Measurements from ENCODE around the gene EFNB2. TPM values are rescaled to one million over a fixed set of nuclear protein-coding genes. Genes with fewer than 3 reads are reported as not detected.
A peak's percentile ranks its signal among the peaks of the same experiment; 100 is the strongest.

The EFNB2 gene
- total and polyA plus RNA-seq, 5 donors = 9.6 to 19.4 (median 13.6) TPM

DNA sequence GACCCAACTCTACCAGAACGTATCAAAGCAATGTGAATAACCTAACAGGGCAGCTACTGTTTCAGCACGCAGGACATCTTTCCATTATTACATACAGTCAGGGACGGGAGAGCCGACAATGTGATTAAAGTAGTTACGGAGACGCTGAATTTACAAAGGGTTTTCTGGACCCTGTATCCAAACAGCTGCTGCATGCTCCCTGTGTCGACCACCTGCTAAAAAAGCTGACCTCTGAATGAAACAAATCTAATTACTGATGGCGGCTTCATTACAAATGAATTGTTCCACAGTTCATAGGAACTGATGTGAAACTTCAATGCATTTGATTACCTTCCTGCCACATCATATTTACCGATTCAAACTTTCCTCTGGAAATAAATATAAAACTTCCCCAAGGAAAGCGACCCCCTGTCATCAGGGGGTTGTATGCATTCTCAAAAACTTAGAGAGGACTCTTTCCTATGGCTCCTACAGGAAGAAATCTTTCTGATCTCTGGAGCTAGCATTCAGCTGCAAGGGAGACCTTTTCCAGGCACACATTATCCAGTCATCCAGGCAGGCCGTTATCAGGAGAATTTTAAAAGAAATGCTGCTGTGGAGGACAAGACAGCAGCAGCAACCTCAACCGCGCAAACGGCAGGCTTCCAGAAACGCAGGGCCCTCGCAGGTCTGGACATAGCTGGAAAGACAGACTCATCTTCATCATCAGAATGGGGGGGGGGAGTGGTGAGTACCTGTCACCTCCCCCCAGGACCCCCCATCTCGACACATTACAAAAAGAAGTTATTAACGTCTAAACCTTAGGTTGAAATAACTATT is 3.1 kb downstream of the EFNB2 start:
- intact Hi-C loops (cut with DNase I) = loop anchor here in 2 of 4 donors (10.0 kb wide), 2 partner anchors 592 to 1958 kb away; no protein-coding TSS in a partner anchor
- H3K27me3 ChIP-seq (ENCODE audit: control insufficient read depth, insufficient read depth) = no peaks in the 10 kb centered on the region
- WGBS = 32% methylated on average over 18 of the region's 18 CpGs
- peaks cover 2% of the 10 kb centered on the region for H3K4me1 ChIP-seq (ENCODE audit: control insufficient read depth, insufficient read depth, low read length)
- H3K9me3 ChIP-seq (ENCODE audit: control insufficient read depth, low read length) = no peaks in the 10 kb centered on the region
- H3K27ac ChIP-seq (ENCODE audit: low read length) = no peak overlapping the region
- ATAC-seq (no peak), DNase-seq (peak in 1 of 3 donors; percentile 17)
- H3K4me3 ChIP-seq (ENCODE audit: low read length) = peak overlapping the region; percentile 88

DNA sequence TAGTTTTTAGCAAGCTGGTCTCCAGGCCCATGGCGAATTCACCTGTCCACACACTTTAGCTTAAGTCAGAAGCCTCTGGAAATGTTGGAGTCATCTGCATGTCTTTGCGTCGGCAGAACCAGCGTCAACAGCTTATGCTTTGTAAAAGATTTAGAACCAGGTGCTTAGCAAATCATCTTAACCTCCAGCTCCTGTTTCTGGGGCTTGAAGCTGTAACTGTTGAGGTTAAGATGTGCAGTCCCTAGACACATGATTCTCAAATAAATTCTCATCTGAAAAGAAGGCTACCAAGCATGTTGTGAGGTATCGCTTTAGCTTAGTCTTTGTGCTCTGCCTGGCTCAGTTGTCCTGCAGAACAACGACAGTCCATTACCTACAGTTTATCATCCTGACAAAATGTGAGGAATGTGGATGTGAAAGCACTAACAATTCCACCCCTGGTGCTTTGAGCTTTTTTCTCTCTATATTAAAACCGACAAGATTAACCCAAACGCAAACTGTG is 4.4 kb downstream of the EFNB2 start:
- ATAC-seq (no peak), DNase-seq (no peak)
- Histone ChIP-seq H3K27me3 (ENCODE audit: control insufficient read depth, insufficient read depth) (no peaks in the 10 kb centered on the region), H3K4me3 (ENCODE audit: low read length) (peak overlapping the region; percentile 88), H3K9me3 (ENCODE audit: control insufficient read depth, low read length) (no peaks in the 10 kb centered on the region), H3K27ac (ENCODE audit: low read length) (no peak overlapping the region), H3K4me1 (ENCODE audit: control insufficient read depth, insufficient read depth, low read length) (peaks cover 2% of the 10 kb centered on the region)
- 73% methylated on average over 8 of the region's 8 CpGs for WGBS
- intact Hi-C loops (cut with DNase I) = loop anchor here in 2 of 4 donors (10.0 kb wide), 2 partner anchors 594 to 1956 kb away; no protein-coding TSS in a partner anchor

DNA sequence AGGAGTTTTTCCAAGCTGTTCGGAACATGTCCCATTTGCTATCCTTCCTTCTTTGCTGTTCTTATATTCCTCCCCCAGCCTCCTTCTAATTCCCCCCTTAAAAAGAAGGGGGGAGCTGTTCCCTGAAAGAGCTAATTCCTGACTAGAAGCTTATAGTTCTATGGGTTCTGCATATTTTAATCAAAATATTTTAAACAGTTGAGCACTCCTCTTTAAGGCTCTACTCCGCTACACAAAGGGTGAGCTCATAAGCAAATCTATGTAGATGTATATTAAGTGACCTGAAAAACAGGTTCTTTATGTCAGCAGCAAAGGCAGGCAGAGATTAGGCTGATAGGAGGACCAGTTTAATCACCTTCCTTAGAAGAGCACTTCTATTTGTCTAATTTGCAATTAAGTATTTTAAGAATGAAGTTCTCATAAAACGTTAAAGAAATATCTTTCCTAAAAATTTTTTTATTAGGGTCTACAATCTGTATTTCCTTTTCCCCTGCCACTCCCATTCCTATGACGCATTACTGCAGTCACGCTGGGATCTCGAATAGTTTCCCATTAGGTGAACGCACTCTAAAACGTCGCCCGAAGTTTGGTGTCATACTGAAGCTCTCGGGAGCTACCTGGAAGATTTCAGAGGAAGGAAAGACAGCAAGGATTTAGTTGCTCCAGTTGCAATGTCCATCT is 5.2 kb downstream of the EFNB2 start:
- no peaks in the 10 kb centered on the region for H3K27me3 ChIP-seq (ENCODE audit: control insufficient read depth, insufficient read depth)
- no peak for ATAC-seq

DNA sequence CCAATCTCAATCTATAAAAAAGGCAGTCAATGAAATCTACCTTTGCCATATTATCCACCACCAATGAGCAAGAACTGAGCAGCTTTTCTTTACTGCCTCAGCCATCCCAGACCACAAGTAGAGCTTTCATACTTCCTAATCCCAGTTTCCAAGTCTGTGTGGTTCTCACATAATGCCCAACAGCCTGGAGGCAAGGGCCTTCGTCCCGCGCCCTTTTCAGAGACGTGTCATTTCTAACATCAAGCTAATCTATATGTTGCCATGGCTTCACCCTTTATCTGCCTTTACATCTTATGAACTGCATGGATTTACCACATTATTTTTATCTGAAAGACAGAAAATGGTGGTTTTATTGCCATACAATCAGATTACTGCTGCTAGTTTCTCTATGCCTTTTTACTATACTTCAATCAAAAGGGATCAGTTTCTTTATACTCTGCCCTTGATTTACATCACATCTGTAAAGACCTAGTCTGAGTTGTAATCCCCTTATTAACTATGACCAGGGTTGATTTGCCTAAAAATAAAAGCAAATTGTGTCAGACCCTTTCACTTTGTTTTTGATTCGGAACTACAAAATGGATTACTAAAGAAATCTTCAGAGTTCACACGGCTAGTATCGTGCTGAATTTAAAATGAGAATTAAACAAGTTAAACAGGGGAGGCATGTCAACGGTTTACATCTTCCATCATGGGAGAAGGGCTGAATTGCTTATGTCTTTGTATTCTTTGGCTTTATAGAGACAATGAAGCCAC is 5.9 kb downstream of the EFNB2 start:
- H3K4me1 ChIP-seq (ENCODE audit: control insufficient read depth, insufficient read depth, low read length) = peaks cover 2% of the 10 kb centered on the region
- H3K27ac ChIP-seq (ENCODE audit: low read length) = no peak overlapping the region
- WGBS = 73% methylated on average over 8 of the region's 8 CpGs

More for the DNA sequence above, 5.2 kb downstream of the EFNB2 start:
- DNase-seq = no peak
- 72% methylated on average over 11 of the region's 11 CpGs for WGBS
- peak overlapping the region; percentile 88 for H3K4me3 ChIP-seq (ENCODE audit: low read length)
- H3K27ac ChIP-seq (ENCODE audit: low read length) = no peak overlapping the region
- intact Hi-C loops (cut with DNase I) = loop anchor here in 2 of 4 donors (10.0 kb wide), 2 partner anchors 594 to 1956 kb away; no protein-coding TSS in a partner anchor
- H3K4me1 ChIP-seq (ENCODE audit: control insufficient read depth, insufficient read depth, low read length) = peaks cover 2% of the 10 kb centered on the region
- no peaks in the 10 kb centered on the region for H3K9me3 ChIP-seq (ENCODE audit: control insufficient read depth, low read length)

DNA sequence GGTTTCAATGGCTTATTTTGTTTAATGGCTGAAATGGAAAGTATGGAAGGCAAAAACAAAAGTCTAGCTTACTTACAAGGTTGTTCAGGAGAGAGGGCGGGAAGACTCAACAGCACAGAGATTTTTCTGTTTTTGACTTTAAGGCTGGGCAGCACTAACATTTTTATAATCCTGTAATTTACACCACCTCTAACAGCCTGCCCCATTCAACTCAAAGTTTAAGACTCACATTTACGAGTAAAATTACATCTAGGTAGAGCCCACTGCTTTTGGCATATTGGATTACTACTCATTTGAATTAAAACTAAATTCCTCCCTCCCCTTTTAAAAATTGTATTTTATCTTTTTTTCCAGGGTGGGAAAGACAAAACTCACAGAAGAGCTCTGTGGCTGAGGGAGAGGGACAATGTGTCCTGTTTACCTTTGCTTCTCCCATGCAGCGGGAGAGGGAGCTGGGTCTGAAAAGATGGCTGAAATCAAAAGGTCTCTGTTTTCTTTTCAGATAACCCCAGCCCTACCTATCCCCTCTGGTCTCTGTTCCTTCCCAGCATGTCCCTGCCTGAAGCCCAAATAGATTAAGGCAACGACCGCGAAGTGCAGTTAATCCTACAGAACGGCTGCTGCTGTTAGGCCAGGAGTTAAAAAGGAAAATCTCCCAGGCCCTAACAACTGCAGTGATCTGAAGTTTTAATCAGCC is 6.6 kb downstream of the EFNB2 start:
- WGBS = 83% methylated on average over 7 of the region's 7 CpGs
- Histone ChIP-seq H3K9me3 (ENCODE audit: control insufficient read depth, low read length) (no peaks in the 10 kb centered on the region), H3K27ac (ENCODE audit: low read length) (no peak overlapping the region), H3K27me3 (ENCODE audit: control insufficient read depth, insufficient read depth) (no peaks in the 10 kb centered on the region), H3K4me1 (ENCODE audit: control insufficient read depth, insufficient read depth, low read length) (peaks cover 2% of the 10 kb centered on the region), H3K4me3 (ENCODE audit: low read length) (no peak overlapping the region)
- no peak for DNase-seq
- peak in 1 of 2 donors; percentile 18 for ATAC-seq
- intact Hi-C loops (cut with DNase I) = no loop called here

More for the DNA sequence above, 5.9 kb downstream of the EFNB2 start:
- ATAC-seq (no peak), DNase-seq (no peak)
- H3K9me3 ChIP-seq (ENCODE audit: control insufficient read depth, low read length) = no peaks in the 10 kb centered on the region
- H3K27me3 ChIP-seq (ENCODE audit: control insufficient read depth, insufficient read depth) = no peaks in the 10 kb centered on the region
- no peak overlapping the region for H3K4me3 ChIP-seq (ENCODE audit: low read length)
- intact Hi-C loops (cut with DNase I) = loop anchor here in 2 of 4 donors (10.0 kb wide), 2 partner anchors 595 to 1955 kb away; no protein-coding TSS in a partner anchor

DNA sequence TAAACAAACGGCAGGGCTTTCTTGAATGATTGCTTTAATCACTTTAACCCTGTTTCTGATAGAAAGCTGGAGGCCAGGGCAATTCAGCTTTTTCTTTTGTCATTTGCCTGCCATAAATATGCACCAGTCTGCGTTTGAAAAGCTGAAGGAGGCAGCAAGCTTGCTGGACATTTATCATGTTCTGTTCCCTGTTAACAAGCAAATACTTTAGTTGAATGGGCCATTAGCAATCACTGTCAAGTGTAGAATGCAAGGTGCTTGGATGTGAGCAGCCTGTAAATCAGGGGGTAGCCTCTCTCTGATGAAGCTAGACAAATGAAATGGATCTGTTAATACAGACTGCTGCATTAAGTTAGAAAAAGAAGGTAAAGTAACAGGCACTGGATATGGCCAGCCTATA is 7.6 kb downstream of the EFNB2 start:
- no peak for ATAC-seq
- Histone ChIP-seq H3K27ac (ENCODE audit: low read length) (no peak overlapping the region), H3K27me3 (ENCODE audit: control insufficient read depth, insufficient read depth) (no peaks in the 10 kb centered on the region), H3K9me3 (ENCODE audit: control insufficient read depth, low read length) (no peaks in the 10 kb centered on the region), H3K4me1 (ENCODE audit: control insufficient read depth, insufficient read depth, low read length) (peaks cover 6% of the 10 kb centered on the region), H3K4me3 (ENCODE audit: low read length) (no peak overlapping the region)
- intact Hi-C loops (cut with DNase I) = no loop called here
- 61% methylated on average over 2 of the region's 2 CpGs for WGBS
- no peak for DNase-seq

DNA sequence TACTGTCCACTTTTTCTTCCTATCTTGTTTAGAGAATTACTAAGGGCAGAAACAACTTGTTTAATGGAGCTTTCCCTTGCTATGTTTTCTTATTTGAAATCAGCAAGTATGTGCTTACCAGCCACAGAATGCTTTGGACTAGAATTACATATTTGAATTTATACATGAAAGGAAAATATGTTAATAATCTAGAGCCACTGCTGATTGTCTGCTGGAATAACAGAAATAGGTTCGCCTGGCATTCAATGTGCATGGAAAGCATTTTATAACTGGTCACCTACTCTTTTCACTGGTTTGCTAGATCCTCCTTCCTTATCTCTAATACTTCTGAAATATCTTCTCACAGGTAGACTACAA is 8.0 kb downstream of the EFNB2 start:
- WGBS = 80% methylated on average over 1 of the region's 1 CpG
- H3K27ac ChIP-seq (ENCODE audit: low read length) = no peak overlapping the region
- H3K9me3 ChIP-seq (ENCODE audit: control insufficient read depth, low read length) = no peaks in the 10 kb centered on the region
- DNase-seq (no peak), ATAC-seq (no peak)
- intact Hi-C loops (cut with DNase I) = no loop called here
- no peaks in the 10 kb centered on the region for H3K27me3 ChIP-seq (ENCODE audit: control insufficient read depth, insufficient read depth)
- no peak overlapping the region for H3K4me3 ChIP-seq (ENCODE audit: low read length)
- peaks cover 4% of the 10 kb centered on the region for H3K4me1 ChIP-seq (ENCODE audit: control insufficient read depth, insufficient read depth, low read length)

DNA sequence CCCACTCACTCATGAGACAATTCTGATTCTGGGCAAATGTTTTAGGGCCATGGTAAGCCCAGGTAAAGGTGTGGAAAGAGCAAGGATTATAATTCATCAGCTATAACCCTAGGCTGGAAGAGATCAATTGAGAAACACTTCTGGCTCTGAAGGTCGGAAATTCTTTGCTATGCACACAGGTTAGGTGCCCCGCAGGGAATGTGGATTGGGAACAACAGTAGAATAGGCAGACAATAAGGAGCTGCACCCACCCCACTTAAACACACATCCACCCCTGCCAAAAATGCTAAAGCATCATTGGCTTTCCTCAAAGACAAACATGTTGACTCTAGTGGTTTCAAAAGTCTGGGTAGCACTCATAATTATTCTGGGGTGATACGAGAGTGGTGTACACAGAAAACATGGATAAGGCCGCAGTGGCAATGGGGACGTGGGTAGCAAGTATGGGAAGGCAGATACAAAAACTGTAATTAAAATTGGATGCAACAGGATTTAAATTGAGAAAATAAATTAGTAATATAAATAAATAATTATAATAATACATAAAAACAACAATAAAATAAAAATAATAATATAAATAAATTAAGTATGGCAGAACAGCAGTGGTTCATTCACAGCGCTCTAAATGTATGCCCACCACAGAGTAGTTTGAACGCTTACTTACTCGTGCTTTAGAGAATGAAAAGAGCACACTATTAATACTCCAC is 8.6 kb downstream of the EFNB2 start:
- intact Hi-C loops (cut with DNase I) = no loop called here
- no peak for ATAC-seq
- WGBS = 88% methylated on average over 8 of the region's 8 CpGs
- H3K27me3 ChIP-seq (ENCODE audit: control insufficient read depth, insufficient read depth) = no peaks in the 10 kb centered on the region
- H3K4me3 ChIP-seq (ENCODE audit: low read length) = no peak overlapping the region
- H3K27ac ChIP-seq (ENCODE audit: low read length) = no peak overlapping the region
- no peak for DNase-seq
- peaks cover 4% of the 10 kb centered on the region for H3K4me1 ChIP-seq (ENCODE audit: control insufficient read depth, insufficient read depth, low read length)
- no peaks in the 10 kb centered on the region for H3K9me3 ChIP-seq (ENCODE audit: control insufficient read depth, low read length)

DNA sequence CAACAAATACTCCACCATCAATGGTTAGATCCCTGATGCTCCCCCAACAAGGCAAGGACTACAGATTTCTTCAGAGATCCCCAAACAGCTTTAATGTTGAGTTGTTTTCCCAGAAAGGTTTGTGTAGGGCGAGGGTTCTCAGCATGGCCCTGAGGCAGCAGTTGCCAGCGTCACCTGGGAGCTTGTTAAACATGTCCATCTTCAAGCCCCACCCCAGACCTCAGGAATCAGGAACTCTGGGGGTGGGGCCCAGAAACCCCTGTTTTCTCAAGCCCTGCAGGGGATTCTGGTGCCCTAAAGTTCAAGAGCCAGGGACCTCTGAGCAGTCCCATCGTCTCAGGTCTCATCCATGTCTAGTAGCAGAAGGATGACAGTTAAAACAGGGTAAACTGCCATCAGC is 9.6 kb downstream of the EFNB2 start:
- no peaks in the 10 kb centered on the region for H3K27me3 ChIP-seq (ENCODE audit: control insufficient read depth, insufficient read depth)
- ATAC-seq = no peak
- no peak overlapping the region for H3K27ac ChIP-seq (ENCODE audit: low read length)
- WGBS = 81% methylated on average over 3 of the region's 3 CpGs
- no peak for DNase-seq
- H3K4me3 ChIP-seq (ENCODE audit: low read length) = no peak overlapping the region
- intact Hi-C loops (cut with DNase I) = no loop called here
- H3K9me3 ChIP-seq (ENCODE audit: control insufficient read depth, low read length) = no peaks in the 10 kb centered on the region
- H3K4me1 ChIP-seq (ENCODE audit: control insufficient read depth, insufficient read depth, low read length) = peaks cover 4% of the 10 kb centered on the region

DNA sequence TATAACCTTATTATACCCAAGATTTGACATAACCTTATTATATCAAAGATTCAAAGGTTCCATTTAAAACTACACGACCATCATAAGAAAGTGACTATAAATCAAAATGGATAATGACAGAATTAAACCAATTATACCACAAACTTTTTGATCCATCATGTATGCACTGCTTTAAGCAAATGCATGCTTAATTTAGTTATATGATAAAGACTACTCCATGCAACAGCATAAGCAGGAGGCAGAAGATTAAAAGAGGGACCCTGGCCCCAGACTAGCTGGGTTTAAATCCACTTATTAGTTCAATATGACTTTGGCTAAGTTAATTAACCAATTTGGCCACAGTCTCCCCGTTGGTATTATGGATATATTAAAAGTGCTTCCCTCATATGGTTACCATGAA is 11.4 kb downstream of the EFNB2 start:
- Histone ChIP-seq H3K9me3 (ENCODE audit: control insufficient read depth, low read length) (no peaks in the 10 kb centered on the region), H3K27me3 (ENCODE audit: control insufficient read depth, insufficient read depth) (no peaks in the 10 kb centered on the region), H3K4me1 (ENCODE audit: control insufficient read depth, insufficient read depth, low read length) (peaks cover 4% of the 10 kb centered on the region), H3K27ac (ENCODE audit: low read length) (no peak overlapping the region), H3K4me3 (ENCODE audit: low read length) (no peak overlapping the region)
- 61% methylated on average over 2 of the region's 2 CpGs for WGBS
- DNase-seq (no peak), ATAC-seq (no peak)
- intact Hi-C loops (cut with DNase I) = no loop called here
